GM12892 (cell line): ENCODE measurements around the gene UGT1A1.

Experiments used
- POLR2A ChIP-seq: IDR thresholded peaks from 2 replicates; pipeline ENCODE4 v1.6.1; 2011; ENCODE audit warnings: low read depth, low read length, control low read depth
- POLR2AphosphoS5 ChIP-seq: IDR thresholded peaks from 2 replicates; pipeline ENCODE4 v1.6.1; 2011; ENCODE audit warnings: low read depth, low read length, control low read depth
- TAF1 ChIP-seq: IDR thresholded peaks from 2 replicates; pipeline ENCODE4 v1.6.1; 2011; ENCODE audit warnings: low read depth, mild to moderate bottlenecking, control low read depth, low read length, borderline replicate concordance

DNA sequence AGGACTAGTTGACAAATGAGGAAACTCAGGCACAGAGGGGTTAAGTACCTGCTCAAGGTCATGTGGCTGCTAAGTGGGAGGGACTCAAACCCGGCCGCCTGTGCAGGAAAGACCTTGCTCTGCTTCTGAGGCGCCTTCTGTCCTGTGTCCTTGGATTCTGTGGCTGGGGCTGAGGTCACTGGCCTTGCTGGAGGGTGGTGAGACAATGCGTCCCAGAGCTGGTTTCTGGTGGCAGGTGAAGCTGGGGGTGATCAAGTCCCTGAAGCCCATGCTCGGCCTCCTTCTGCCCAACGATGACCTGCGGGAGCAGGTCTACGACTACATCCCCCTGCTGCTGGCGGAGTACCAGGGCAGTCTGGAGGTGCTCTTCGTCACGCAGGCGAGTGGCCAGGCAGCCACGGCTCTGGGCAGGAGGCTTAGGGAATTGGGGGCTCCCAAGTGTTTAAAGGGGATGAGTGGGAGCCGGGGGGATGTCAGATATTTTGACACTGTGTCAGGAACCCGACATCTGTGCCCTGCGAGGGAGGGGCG is 34.1 kb downstream of the UGT1A1 start:
- TF ChIP-seq POLR2A (no peak), TAF1 (no peak), POLR2AphosphoS5 (no peak)
